HEK293T (cell line): ENCODE data around the gene FPGS.

Experiments used
- BHLHE40 ChIP-seq: fragments of 450-650 bp; IDR thresholded peaks from 2 replicates; pipeline ENCODE4 v1.6.1; 2016; ENCODE audit warnings: mild to moderate bottlenecking, moderate library complexity, borderline replicate concordance
- CTBP1 ChIP-seq: fragments of 450-650 bp; IDR thresholded peaks from 2 replicates; pipeline ENCODE4 v1.6.1; 2016; ENCODE audit warnings: borderline replicate concordance
- ELF4 ChIP-seq: fragments of 450-650 bp; IDR thresholded peaks from 2 replicates; pipeline ENCODE4 v1.6.1; 2017; ENCODE audit warnings: antibody characterized with exemption
- FOXK2 ChIP-seq: fragments of 450-650 bp; IDR thresholded peaks from 2 replicates; pipeline ENCODE4 v1.6.1; 2016; ENCODE audit warnings: mild to moderate bottlenecking
- FOXM1 ChIP-seq: fragments of 450-650 bp; IDR thresholded peaks from 2 replicates; pipeline ENCODE4 v1.6.1; 2017; ENCODE audit warnings: mild to moderate bottlenecking, borderline replicate concordance
- HDGF ChIP-seq: fragments of 450-650 bp; IDR thresholded peaks from 2 replicates; pipeline ENCODE4 v1.6.1; 2017; ENCODE audit warnings: antibody characterized with exemption, borderline replicate concordance
- SP1 ChIP-seq: fragments of 450-650 bp; IDR thresholded peaks from 2 replicates; pipeline ENCODE4 v1.6.1; 2017
- SUZ12 ChIP-seq: fragments of 450-650 bp; IDR thresholded peaks from 2 replicates; pipeline ENCODE4 v1.6.1; 2016; ENCODE audit warnings: mild to moderate bottlenecking
- ZNF384 ChIP-seq: fragments of 450-650 bp; IDR thresholded peaks from 2 replicates; pipeline ENCODE4 v1.6.1; 2016
- TF ChIP-seq, protein P1 (sequence below): fragments of 450-650 bp; IDR thresholded peaks from 2 replicates; pipeline ENCODE4 v1.6.1; 2016

DNA sequence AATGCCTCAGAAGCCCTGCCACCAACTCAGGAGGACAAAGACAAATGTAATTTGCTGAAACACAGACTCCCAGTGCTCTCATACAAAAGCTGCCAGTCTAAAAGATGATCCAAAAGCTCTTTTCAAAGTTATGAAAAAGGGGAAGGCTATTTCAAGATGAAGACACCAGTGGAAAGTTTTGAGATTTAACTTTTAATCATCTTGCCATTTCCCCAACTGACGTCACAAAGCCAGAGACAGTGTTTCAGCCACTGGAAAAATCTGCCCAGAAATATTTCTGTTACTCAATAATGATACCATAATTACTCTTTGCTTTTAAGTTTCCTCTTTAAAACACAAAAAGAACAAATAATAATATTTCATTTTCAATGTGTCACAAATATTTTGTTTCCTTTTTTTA is 30.9 kb downstream of the FPGS start:
- TF ChIP-seq ELF4 (no peak), SP1 (no peak), FOXM1 (no peak), HDGF (no peak), CTBP1 (no peak), BHLHE40 (no peak), FOXK2 (no peak), SUZ12 (no peak), ZNF384 (no peak)
- TF ChIP-seq, protein P1, sequence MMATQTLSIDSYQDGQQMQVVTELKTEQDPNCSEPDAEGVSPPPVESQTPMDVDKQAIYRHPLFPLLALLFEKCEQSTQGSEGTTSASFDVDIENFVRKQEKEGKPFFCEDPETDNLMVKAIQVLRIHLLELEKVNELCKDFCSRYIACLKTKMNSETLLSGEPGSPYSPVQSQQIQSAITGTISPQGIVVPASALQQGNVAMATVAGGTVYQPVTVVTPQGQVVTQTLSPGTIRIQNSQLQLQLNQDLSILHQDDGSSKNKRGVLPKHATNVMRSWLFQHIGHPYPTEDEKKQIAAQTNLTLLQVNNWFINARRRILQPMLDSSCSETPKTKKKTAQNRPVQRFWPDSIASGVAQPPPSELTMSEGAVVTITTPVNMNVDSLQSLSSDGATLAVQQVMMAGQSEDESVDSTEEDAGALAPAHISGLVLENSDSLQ = no peak
